K562 (cell line): Measurements from ENCODE around the gene REEP3. TPM values are rescaled to one million over a fixed set of nuclear protein-coding genes. Genes with fewer than 3 reads are reported as not detected.
A peak's percentile ranks its signal among the peaks of the same experiment; 100 is the strongest.

Experiments
- ATAC-seq: fragments of 200-7000 bp; cut with Tn5 transposase; 3 replicates; pipeline ENCODE4 v1.9.1; 2020; ENCODE audit warnings: moderate library complexity
- BruUV-seq: library from RNA; stranded (reverse); fragments of 400-500 nt; replicated peaks from 2 replicates; lab custom pipeline; 2021; lab: Mats Ljungman, UMichigan
- CTCF ChIA-PET: fragments of 300-600 bp; formaldehyde crosslinking; extraction: SDS; loops from one replicate; lab custom pipeline; 2021; ENCODE audit warnings: low intra/inter-chr PET ratio; lab: Yijun Ruan, JAX
- POLR2A ChIA-PET: fragments of 300-600, 350-650 bp; sonication (Branson Sonifier 250); formaldehyde crosslinking; extraction: SDS; loops from one replicate; lab custom pipeline; 2021; ENCODE audit warnings: antibody characterized with exemption, inconsistent platforms; lab: Yijun Ruan, JAX
- DNase-seq, 4 experiments: peaks; one replicate each; pipeline versions ENCODE4 v3.0.0 to v3.0.0-alpha.2; 2011 to 2018; ENCODE audit warnings: low spot score in 3 of 4, mixed read lengths in 3 of 4; ENCODE audit errors: extremely low read depth in 1 of 4
- FAIRE-seq: peaks from 2 replicates; lab custom pipeline; 2011; peaks lifted over from hg19 to GRCh38; lab: Jason Lieb, UNC
- H2AFZ ChIP-seq: 2 replicates; pipeline ENCODE4 v1.6.0; 2011; ENCODE audit warnings: low read depth, low read length, control low read depth, inconsistent platforms
- H3K27ac ChIP-seq: fragments of 200-600 bp; 3 replicates; pipeline ENCODE4 v1.8.0; 2011; ENCODE audit warnings: low read depth, mild to moderate bottlenecking, control low read depth, inconsistent platforms, low read length, moderate library complexity, mixed read lengths; ENCODE audit errors: extremely low read depth
- H3K27me3 ChIP-seq, 2 experiments: fragments of 300-600 bp in 1 of 2; 2 replicates in 1 of 2; 3 replicates in 1 of 2; pipeline versions ENCODE4 v1.6.0 to v1.8.0; 2011; ENCODE audit warnings: inconsistent platforms in 2 of 2, low read length in 2 of 2, mild to moderate bottlenecking in 1 of 2, mixed read lengths in 1 of 2, moderate library complexity in 1 of 2; ENCODE audit not compliant: control insufficient read depth in 2 of 2, insufficient read depth in 2 of 2
- H3K36me3 ChIP-seq: fragments of 300-600 bp; 3 replicates; pipeline ENCODE4 v1.8.0; 2011; ENCODE audit warnings: mild to moderate bottlenecking, low read length, inconsistent platforms; ENCODE audit not compliant: control insufficient read depth, insufficient read depth
- H3K4me1 ChIP-seq, 2 experiments: fragments of 200-600 bp in 1 of 2; replicated peaks in 1 of 2; 2 replicates in 1 of 2; 3 replicates in 1 of 2; pipeline versions ENCODE4 v1.5.1 to v1.8.0; 2011; ENCODE audit warnings: inconsistent platforms in 2 of 2, low read length in 2 of 2, mild to moderate bottlenecking in 1 of 2, mixed read lengths in 1 of 2, moderate library complexity in 1 of 2; ENCODE audit not compliant: control insufficient read depth in 2 of 2, insufficient read depth in 2 of 2
- H3K4me2 ChIP-seq: 2 replicates; pipeline ENCODE4 v1.6.1; 2011; ENCODE audit warnings: low read length, control low read depth, inconsistent platforms, mixed read lengths; ENCODE audit not compliant: insufficient read depth
- H3K4me3 ChIP-seq: fragments of 200-600 bp; sonication (generic), shearing (Covaris generic); 2 replicates; pipeline ENCODE4 v1.5.1; 2016; ENCODE audit warnings: control low read depth, inconsistent platforms
- H3K79me2 ChIP-seq: fragments of 200-600 bp; 3 replicates; pipeline ENCODE4 v1.8.0; 2011; ENCODE audit warnings: low read length, inconsistent platforms; ENCODE audit not compliant: control insufficient read depth, insufficient read depth
- H3K9ac ChIP-seq, 2 experiments: 2 replicates each; pipeline versions ENCODE4 v1.6.0 to v1.6.1; 2011; ENCODE audit warnings: low read depth in 2 of 2, low read length in 2 of 2, control low read depth in 1 of 2, inconsistent platforms in 1 of 2, mild to moderate bottlenecking in 1 of 2, mixed read lengths in 1 of 2; ENCODE audit not compliant: insufficient read depth in 1 of 2
- H3K9me1 ChIP-seq: one replicate; pipeline ENCODE4 v1.6.0; 2011; ENCODE audit warnings: inconsistent platforms, mild to moderate bottlenecking, low read length, moderate library complexity; ENCODE audit not compliant: control insufficient read depth, insufficient read depth
- H3K9me3 ChIP-seq: replicated peaks from 2 replicates; pipeline ENCODE4 v1.5.1; 2011; ENCODE audit warnings: low read depth, low read length, inconsistent platforms; ENCODE audit not compliant: control insufficient read depth, insufficient read depth
- H4K20me1 ChIP-seq: replicated peaks from 2 replicates; pipeline ENCODE4 v1.6.1; 2011; ENCODE audit warnings: low read length, inconsistent platforms, mixed read lengths; ENCODE audit not compliant: control insufficient read depth, insufficient read depth
- IRF1 ChIP-seq: sonication (generic); formaldehyde crosslinking; IDR thresholded peaks from 2 replicates; pipeline ENCODE4 v1.8.0; 2022; ENCODE audit warnings: missing genetic modification reagents, mild to moderate bottlenecking, borderline replicate concordance
- KDM2B ChIP-seq: fragments of 250-450 bp; sonication (Bioruptor Pico); IDR thresholded peaks from 2 replicates; pipeline ENCODE4 v1.8.0; 2021; ENCODE audit warnings: mild to moderate bottlenecking, moderate library complexity
- KLF13 ChIP-seq: fragments of 450-650 bp; IDR thresholded peaks from 2 replicates; pipeline ENCODE4 v1.6.1; 2016; ENCODE audit warnings: missing genetic modification characterization, low read depth, mild to moderate bottlenecking, missing compliant biosample characterization, moderate library complexity, borderline replicate concordance
- NCOA6 ChIP-seq: fragments of 450-650 bp; IDR thresholded peaks from 2 replicates; pipeline ENCODE4 v1.6.1; 2017; ENCODE audit warnings: mild to moderate bottlenecking
- NCOR1 ChIP-seq: fragments of 450-650 bp; IDR thresholded peaks from 2 replicates; pipeline ENCODE4 v1.6.1; 2016; ENCODE audit warnings: mild to moderate bottlenecking, moderate library complexity
- NFATC3 ChIP-seq: fragments of 450-650 bp; IDR thresholded peaks from 2 replicates; pipeline ENCODE4 v1.6.1; 2017; ENCODE audit warnings: mild to moderate bottlenecking
- NFE2L1 ChIP-seq: fragments of 450-650 bp; IDR thresholded peaks from 2 replicates; pipeline ENCODE4 v1.6.1; 2016; ENCODE audit warnings: missing genetic modification characterization, low read depth, mild to moderate bottlenecking, missing compliant biosample characterization, moderate library complexity, borderline replicate concordance
- PATZ1 ChIP-seq: fragments of 250-450 bp; sonication (Bioruptor Pico); IDR thresholded peaks from 2 replicates; pipeline ENCODE4 v1.5.0; 2020; ENCODE audit warnings: mild to moderate bottlenecking, borderline replicate concordance
- RBBP5 ChIP-seq: fragments of 200-600 bp; sonication (generic); IDR thresholded peaks from 2 replicates; pipeline ENCODE4 v1.6.1; 2012; ENCODE audit warnings: borderline replicate concordance, mild to moderate bottlenecking, low read length, control low read depth, inconsistent platforms; ENCODE audit not compliant: insufficient read depth, poor library complexity, severe bottlenecking
- USF2 ChIP-seq: sonication (generic); formaldehyde crosslinking; IDR thresholded peaks from 2 replicates; pipeline ENCODE4 v1.5.0; 2020; ENCODE audit warnings: missing genetic modification reagents
- YY1 ChIP-seq, 3 experiments: IDR thresholded peaks; 2 replicates each; pipeline ENCODE4 v1.6.1; 2011; ENCODE audit warnings: low read length in 2 of 3, mild to moderate bottlenecking in 2 of 3, moderate library complexity in 2 of 3, borderline replicate concordance in 1 of 3, control low read depth in 1 of 3, low read depth in 1 of 3; ENCODE audit not compliant: insufficient read depth in 3 of 3, insufficient replicate concordance in 2 of 3, control insufficient read depth in 1 of 3, insufficient read length in 1 of 3; ENCODE audit errors: extremely low read depth in 1 of 3
- ZFPM2 ChIP-seq: fragments of 250-450 bp; sonication (Bioruptor Pico); IDR thresholded peaks from 2 replicates; pipeline ENCODE4 v1.5.1; 2022; ENCODE audit warnings: mild to moderate bottlenecking
- WGBS: fragments of 100-300 bp; shearing (Covaris generic); methylation state at CpG from one replicate; pipeline ENCODE4 v1.1.6; 2016; ENCODE audit warnings: low coverage, mixed read lengths; ENCODE audit not compliant: insufficient coverage; ENCODE audit errors: missing lambda C conversion rate; 5-methylcytosine and 5-hydroxymethylcytosine counted together
- in situ Hi-C: fragments of 300-500 bp; cut with MboI; formaldehyde crosslinking; loops from 4 replicates; pipeline ENCODE4 v1.15.0; 2018; ENCODE audit warnings: inconsistent platforms, mixed read lengths
- intact Hi-C: fragments of 100-400 bp; cut with micrococcal nuclease; formaldehyde crosslinking; loops from 2 replicates; pipeline ENCODE4 v1.14.2; 2022
- polyA plus RNA-seq, 8 experiments: library from polyadenylated mRNA; depleted of rRNA in 4 of 8; stranded (reverse) in 5 of 8; unstranded in 3 of 8; fragments of >200 nt; fragmentation: Nextera tagmentation in 2 of 8; fragmentation: Illumina TruSeq in 1 of 8; extraction: Ambion mirVana in 2 of 8; extraction: Trizol in 1 of 8; gene quantifications; 2 replicates each; pipeline versions ENCODE4 v1.2.1 to v1.2.3, GENCODE V29; 2011 to 2014; ENCODE audit warnings: inconsistent platforms in 1 of 8, missing spikeins in 1 of 8
- total RNA-seq, 7 experiments: library from RNA; depleted of rRNA in 6 of 7; stranded (reverse); fragments of >200 nt in 6 of 7; fragmentation: Illumina TruSeq in 2 of 7; extraction: Trizol in 2 of 7; gene quantifications; 2 replicates each; pipeline versions ENCODE4 v1.2.1 to v1.2.3, GENCODE V29; 2011 to 2021; ENCODE audit warnings: low replicate concordance in 1 of 7

The REEP3 gene
- total and polyA plus RNA-seq, 9 of the 15 experiments (the other 6 are each of a cell fraction or from before 2014, with no cell fraction given) = 3.4 to 13.4 (median 9.2) TPM

- peak; percentile 68 for TF ChIP-seq USF2 (CRISPR knock-in tag)
Measured at GRCh38 chr10:63628526-63629362, 107.5 kb downstream of the REEP3 start (continued).

- CTCF ChIA-PET = interaction anchor here (0.5 to 2.1 kb wide), 5 partner anchors 91 to 462 kb away, joined by 3 to 17 read pairs (median 4); no protein-coding TSS in a partner anchor
- in situ Hi-C loops = loop anchor here (5.0 to 25.0 kb wide), 2 partner anchors 93 to 417 kb away; no protein-coding TSS in a partner anchor
- FAIRE-seq = no peak
- TF ChIP-seq ZFPM2 (no peak), NFE2L1 (no peak), NFATC3 (no peak; the same call in 1 of the 2 replicates), NCOR1 (no peak; the same call in 1 of the 2 replicates), RBBP5 (peak; percentile 70), PATZ1 (CRISPR knock-in tag) (0 out of 2 replicates have a peak, but pooled peaks have one; percentile 7), IRF1 (CRISPR knock-in tag) (no peak), KLF13 (tag) (no peak), KDM2B (CRISPR knock-in tag) (peak; percentile 55; the same call in 1 of the 2 replicates), YY1 (IDR thresholded peaks at IDR 0.05; ENCODE audit: borderline replicate concordance in 1 of 3, control insufficient read depth in 1 of 3, extremely low read depth in 1 of 3, insufficient read depth in 3 of 3, insufficient read length in 1 of 3, insufficient replicate concordance in 2 of 3, low read depth in 1 of 3, low read length in 2 of 3) (peak in 1 of 3 experiments; percentile 53), NCOA6 (no peak)
Measured at GRCh38 chr10:63629363-63630084, 108.3 kb downstream of the REEP3 start.

More at GRCh38 chr10:63629363-63630084, 108.3 kb downstream of the REEP3 start:
- Histone ChIP-seq H3K4me1 (peaks cover 19 to 20% of the 10 kb centered on the region in 2 experiments; a peak in 4 of 5 replicates), H4K20me1 (no peaks in the 10 kb centered on the region), H3K79me2 (no peaks in the 10 kb centered on the region), H3K36me3 (no peaks in the 10 kb centered on the region), H3K27me3 (no peaks in the 10 kb centered on the region), H2AFZ (peak overlapping the region; percentile 95), H3K9me3 (no peaks in the 10 kb centered on the region), H3K9ac (peak overlapping the region; percentile 73 to 92), H3K27ac (peak overlapping the region; percentile 73), H3K4me2 (peak overlapping the region; percentile 88), H3K4me3 (peak overlapping the region; percentile 60), H3K9me1 (no peaks in the 10 kb centered on the region)
- DNase-seq (peak; percentile 53 to 95 (median 72)), ATAC-seq (peak; percentile 86)
- POLR2A ChIA-PET = interaction anchor here (0.7 to 4.7 kb wide), 12 partner anchors 13 to 462 kb away, joined by 3 to 33 read pairs (median 3); no protein-coding TSS in a partner anchor
- 1% methylated on average over 24 of the region's 24 CpGs for WGBS
- BruUV-seq = TSS peak; percentile 67
- intact Hi-C loops = loop anchor here (1.0 to 5.0 kb wide), 8 partner anchors 91 to 462 kb away; partner anchors contain the start of genes JMJD1C and REEP3
